Activated CD4-positive, alpha-beta T cell treated with anti-CD3 and anti-CD28 coated beads for 36 hours (primary cell): ENCODE data around the gene CMBL. TPM values are rescaled to one million over a fixed set of nuclear protein-coding genes. Genes with fewer than 3 reads are reported as not detected.
"Not testable (repeated sequence)": the region's sequence is repeated elsewhere in the genome, so short reads cannot be mapped to it uniquely, and the experiment has no call there.

ENCODE experiments used
- ATAC-seq: fragments of 200-7000 bp; cut with Tn5 transposase; one replicate; pipeline ENCODE4 v1.10.0; 2021; ENCODE audit warnings: mild to moderate bottlenecking, moderate library complexity
- CTCF ChIA-PET: fragments of 350-600 bp; sonication (Branson Sonifier 250); formaldehyde crosslinking; loops from one replicate; lab custom pipeline; 2021; ENCODE audit warnings: antibody characterized with exemption; lab: Charles Lee
- POLR2A ChIA-PET: fragments of 350-600 bp; sonication (Branson Sonifier 250); formaldehyde crosslinking; loops from one replicate; lab custom pipeline; 2021; ENCODE audit warnings: antibody characterized with exemption, inconsistent platforms; lab: Charles Lee
- DNase-seq: peaks from one replicate; pipeline ENCODE4 v3.0.0-alpha.2; 2020
- H3K27ac Mint-ChIP-seq: one replicate; pipeline ENCODE4 v1.8.0; 2021; ENCODE audit warnings: mixed read lengths
- H3K27me3 Mint-ChIP-seq: one replicate; pipeline ENCODE4 v1.8.0; 2021; ENCODE audit warnings: mixed read lengths
- H3K36me3 Mint-ChIP-seq: one replicate; pipeline ENCODE4 v1.8.0; 2021; ENCODE audit warnings: low read depth, mixed read lengths
- H3K4me1 Mint-ChIP-seq: one replicate; pipeline ENCODE4 v1.8.0; 2021; ENCODE audit warnings: mixed read lengths
- H3K4me3 Mint-ChIP-seq: one replicate; pipeline ENCODE4 v1.8.0; 2021; ENCODE audit warnings: mild to moderate bottlenecking, moderate library complexity, mixed read lengths
- H3K9me3 Mint-ChIP-seq: one replicate; pipeline ENCODE4 v1.8.0; 2021; ENCODE audit warnings: low read depth, mixed read lengths
- intact Hi-C, 2 experiments: fragments of 100-400 bp; cut with DNase I in 1 of 2; cut with micrococcal nuclease in 1 of 2; formaldehyde crosslinking; loops; one replicate each; pipeline versions ENCODE4 v1.14.2 to v1.15.1; 2022 to 2024; cut with DNase I, micrococcal nuclease
- total RNA-seq, 2 experiments: library from RNA; stranded (reverse); gene quantifications; one replicate each; pipeline ENCODE4 v1.2.3, GENCODE V29; 2021

Gene CMBL
- total RNA-seq, 2 experiments from 2014 or later = 0.46 to 0.66 TPM

GRCh38 chr5:10317825-10318682 lies 10.4 kb upstream of the CMBL start:
- H3K36me3 Mint-ChIP-seq = no peaks in the 10 kb centered on the region
- H3K4me3 Mint-ChIP-seq = no peak overlapping the region
- POLR2A ChIA-PET = no interaction called here
- no peak for DNase-seq
- H3K4me1 Mint-ChIP-seq = peaks cover 2% of the 10 kb centered on the region
- intact Hi-C loops = no loop called here
- no peaks in the 10 kb centered on the region for H3K9me3 Mint-ChIP-seq
- no peak overlapping the region for H3K27ac Mint-ChIP-seq
- CTCF ChIA-PET = no interaction called here
- ATAC-seq = peak; percentile 60
- no peaks in the 10 kb centered on the region for H3K27me3 Mint-ChIP-seq

GRCh38 chr5:10315824-10316509 lies 8.3 kb upstream of the CMBL start:
- intact Hi-C loops = no loop called here
- Mint-ChIP-seq H3K4me3 (no peak overlapping the region), H3K27me3 (peaks cover 5% of the 10 kb centered on the region), H3K9me3 (no peaks in the 10 kb centered on the region), H3K27ac (no peak overlapping the region), H3K4me1 (peaks cover 3% of the 10 kb centered on the region), H3K36me3 (no peaks in the 10 kb centered on the region)
- no peak for ATAC-seq
- POLR2A ChIA-PET = no interaction called here
- CTCF ChIA-PET = interaction anchor here (0.6 kb wide), 1 partner anchor 326 kb away, joined by 3 read pairs; no protein-coding TSS in a partner anchor
- DNase-seq = no peak

GRCh38 chr5:10315201-10315600 lies 7.5 kb upstream of the CMBL start:
- CTCF ChIA-PET = no interaction called here
- H3K4me1 Mint-ChIP-seq = peaks cover 9% of the 10 kb centered on the region
- no peaks in the 10 kb centered on the region for H3K36me3 Mint-ChIP-seq
- POLR2A ChIA-PET = no interaction called here
- no peak overlapping the region for H3K27ac Mint-ChIP-seq
- no peak for ATAC-seq
- H3K9me3 Mint-ChIP-seq = no peaks in the 10 kb centered on the region
- H3K4me3 Mint-ChIP-seq = no peak overlapping the region
- intact Hi-C loops = no loop called here
- peaks cover 6% of the 10 kb centered on the region for H3K27me3 Mint-ChIP-seq
- no peak for DNase-seq

- peaks cover 18% of the 10 kb centered on the region for H3K4me1 Mint-ChIP-seq
- intact Hi-C loops = no loop called here
- no peak overlapping the region for H3K27ac Mint-ChIP-seq
- ChIA-PET POLR2A (no interaction called here), CTCF (interaction anchor here (0.7 kb wide), 2 partner anchors 45 to 206 kb away, joined by 3 to 4 read pairs; no protein-coding TSS in a partner anchor)
- H3K27me3 Mint-ChIP-seq = peaks cover 16% of the 10 kb centered on the region
- H3K4me3 Mint-ChIP-seq = no peak overlapping the region
- no peaks in the 10 kb centered on the region for H3K9me3 Mint-ChIP-seq
- no peaks in the 10 kb centered on the region for H3K36me3 Mint-ChIP-seq
- DNase-seq (no peak), ATAC-seq (no peak)
Observed at GRCh38 chr5:10311595-10312425, 4.1 kb upstream of the CMBL start.

GRCh38 chr5:10310835-10311570 lies 3.3 kb upstream of the CMBL start:
- Mint-ChIP-seq H3K27me3 (peaks cover 22% of the 10 kb centered on the region), H3K4me1 (peaks cover 18% of the 10 kb centered on the region)
- DNase-seq, H3K4me3 Mint-ChIP-seq, POLR2A ChIA-PET, intact Hi-C loops, H3K36me3 Mint-ChIP-seq, H3K9me3 Mint-ChIP-seq, H3K27ac Mint-ChIP-seq: not testable (repeated sequence)
- CTCF ChIA-PET = interaction anchor here (0.7 to 1.1 kb wide), 2 partner anchors 8 to 207 kb away, joined by 3 read pairs; no protein-coding TSS in a partner anchor
- peak; percentile 76 for ATAC-seq

GRCh38 chr5:10310066-10310779 lies 2.5 kb upstream of the CMBL start:
- Mint-ChIP-seq H3K36me3 (no peaks in the 10 kb centered on the region), H3K4me3 (no peak overlapping the region), H3K27me3 (peaks cover 24% of the 10 kb centered on the region), H3K27ac (no peak overlapping the region), H3K4me1 (peaks cover 18% of the 10 kb centered on the region), H3K9me3 (no peaks in the 10 kb centered on the region)
- DNase-seq (no peak), ATAC-seq (no peak)
- intact Hi-C loops = no loop called here
- ChIA-PET CTCF (interaction anchor here (0.5 to 1.1 kb wide), 2 partner anchors 9 to 187 kb away, joined by 3 read pairs; no protein-coding TSS in a partner anchor), POLR2A (no interaction called here)

GRCh38 chr5:10308844-10309243 lies 1.1 kb upstream of the CMBL start:
- Mint-ChIP-seq H3K4me1 (peaks cover 18% of the 10 kb centered on the region), H3K4me3 (no peak overlapping the region), H3K27me3 (peaks cover 27% of the 10 kb centered on the region), H3K9me3 (no peaks in the 10 kb centered on the region), H3K27ac (no peak overlapping the region), H3K36me3 (no peaks in the 10 kb centered on the region)
- intact Hi-C loops = no loop called here
- ATAC-seq = no peak
- ChIA-PET POLR2A (no interaction called here), CTCF (no interaction called here)
- DNase-seq = no peak

- Mint-ChIP-seq H3K27me3 (peaks cover 27% of the 10 kb centered on the region), H3K4me1 (peaks cover 16% of the 10 kb centered on the region), H3K4me3 (peak overlapping the region; percentile 70), H3K9me3 (no peaks in the 10 kb centered on the region), H3K27ac (no peak overlapping the region), H3K36me3 (no peaks in the 10 kb centered on the region)
- POLR2A ChIA-PET = no interaction called here
- no peak for ATAC-seq
- intact Hi-C loops = no loop called here
- CTCF ChIA-PET = interaction anchor here (0.8 to 1.2 kb wide), 2 partner anchors 23 to 57 kb away, joined by 3 read pairs; no protein-coding TSS in a partner anchor
- DNase-seq = no peak
Observed at GRCh38 chr5:10306806-10307205, 896 bp downstream of the CMBL start.

GRCh38 chr5:10306114-10306513 lies 1.6 kb downstream of the CMBL start:
- CTCF ChIA-PET = interaction anchor here (0.8 to 1.2 kb wide), 2 partner anchors 22 to 58 kb away, joined by 3 read pairs; no protein-coding TSS in a partner anchor
- no peaks in the 10 kb centered on the region for H3K36me3 Mint-ChIP-seq
- intact Hi-C loops = no loop called here
- H3K9me3 Mint-ChIP-seq = no peaks in the 10 kb centered on the region
- no peak overlapping the region for H3K4me3 Mint-ChIP-seq
- peaks cover 23% of the 10 kb centered on the region for H3K27me3 Mint-ChIP-seq
- ATAC-seq (no peak), DNase-seq (no peak)
- H3K4me1 Mint-ChIP-seq = peaks cover 16% of the 10 kb centered on the region
- no peak overlapping the region for H3K27ac Mint-ChIP-seq
- POLR2A ChIA-PET = no interaction called here

- POLR2A ChIA-PET = no interaction called here
- Mint-ChIP-seq H3K4me1 (peaks cover 9% of the 10 kb centered on the region), H3K27me3 (peaks cover 20% of the 10 kb centered on the region), H3K27ac (no peak overlapping the region), H3K9me3 (no peaks in the 10 kb centered on the region), H3K4me3 (no peak overlapping the region), H3K36me3 (no peaks in the 10 kb centered on the region)
- CTCF ChIA-PET = interaction anchor here (0.9 to 1.0 kb wide), 2 partner anchors 13 to 17 kb away, joined by 3 read pairs; no protein-coding TSS in a partner anchor
- intact Hi-C loops = no loop called here
- DNase-seq (no peak), ATAC-seq (no peak)
Observed at GRCh38 chr5:10304932-10305331, 2.8 kb downstream of the CMBL start.
